NB4 (cell line): ENCODE results near the gene GPATCH4.
"Not testable (repeated sequence)": the region's sequence is repeated elsewhere in the genome, so short reads cannot be mapped to it uniquely, and the experiment has no call there.

Experiments
- DNase-seq: peaks from one replicate; pipeline ENCODE4 v3.0.0; 2010; ENCODE audit warnings: low read depth
- H3K4me3 ChIP-seq: one replicate; pipeline ENCODE4 v1.5.1; 2011; ENCODE audit warnings: mild to moderate bottlenecking, low read depth, low read length, moderate library complexity
- CTCF ChIP-seq: IDR thresholded peaks from one replicate; pipeline ENCODE4 v1.5.1; 2012; ENCODE audit warnings: low read depth, low read length
- MYC ChIP-seq: IDR thresholded peaks from 2 replicates; pipeline ENCODE4 v1.6.1; 2011; ENCODE audit warnings: low read depth, low read length
- POLR2A ChIP-seq: IDR thresholded peaks from 2 replicates; pipeline ENCODE4 v1.6.1; 2011; ENCODE audit warnings: mild to moderate bottlenecking; ENCODE audit not compliant: insufficient read length; ENCODE audit errors: extremely low read depth
- TF ChIP-seq, protein P1 (sequence below): IDR thresholded peaks from 2 replicates; pipeline ENCODE4 v1.6.1; 2011; ENCODE audit warnings: low read depth, low read length

GPATCH4 gene

DNA sequence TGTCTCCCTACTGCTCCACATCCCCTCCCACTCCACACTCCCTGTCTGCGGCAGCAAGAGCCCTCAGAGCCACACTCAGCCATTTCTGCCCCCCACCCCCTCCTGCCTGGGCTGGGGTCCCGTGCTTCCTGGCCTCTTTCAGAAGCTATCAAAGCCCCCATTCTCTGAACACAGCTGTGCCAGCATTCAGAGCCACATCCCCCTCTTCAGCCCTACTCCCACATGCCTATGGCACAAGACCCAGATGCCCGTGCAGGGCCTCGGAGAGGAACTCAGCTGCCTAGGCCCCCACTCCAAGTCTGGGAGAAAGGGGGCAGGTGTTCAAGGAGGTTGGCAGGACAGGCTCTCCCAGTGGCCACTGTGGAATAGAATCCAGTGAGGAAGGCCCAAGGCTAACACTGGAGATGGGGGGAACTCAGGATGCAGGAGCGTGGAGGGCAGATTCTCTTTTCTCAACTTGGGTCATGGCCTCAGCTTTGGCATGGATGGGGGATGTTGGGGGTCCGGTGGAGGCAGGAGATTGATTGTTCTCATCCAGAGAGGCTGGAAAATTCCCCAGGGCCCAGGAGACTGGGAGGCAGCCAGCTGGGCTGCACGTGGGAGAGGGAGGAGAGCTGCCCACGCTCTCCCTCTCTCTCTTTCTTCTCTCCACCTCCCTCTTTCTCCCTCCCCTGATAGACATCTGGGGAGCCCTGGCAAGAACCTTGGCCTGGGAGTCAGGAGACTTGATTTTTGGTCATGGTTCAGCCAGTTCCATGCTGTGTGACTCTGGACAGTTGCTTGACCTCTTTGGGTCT is 37.1 kb upstream of the GPATCH4 start:
- DNase-seq = no peak
- H3K4me3 ChIP-seq = no peak overlapping the region
- no peak for TF ChIP-seq CTCF
- no peak for TF ChIP-seq POLR2A
- TF ChIP-seq, protein P1, sequence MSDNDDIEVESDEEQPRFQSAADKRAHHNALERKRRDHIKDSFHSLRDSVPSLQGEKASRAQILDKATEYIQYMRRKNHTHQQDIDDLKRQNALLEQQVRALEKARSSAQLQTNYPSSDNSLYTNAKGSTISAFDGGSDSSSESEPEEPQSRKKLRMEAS = no peak
- no peak for TF ChIP-seq MYC

GRCh38 chr1:156632355-156632754 is 31.1 kb upstream of the GPATCH4 start:
- TF ChIP-seq POLR2A = no peak
- TF ChIP-seq, protein P1 = no peak
- no peak for TF ChIP-seq CTCF
- TF ChIP-seq MYC = no peak
- DNase-seq = no peak
- H3K4me3 ChIP-seq = no peak overlapping the region

- DNase-seq, H3K4me3 ChIP-seq: not testable (repeated sequence)
These were observed 29.9 kb upstream of the GPATCH4 start for GRCh38 chr1:156631152-156631551.

GRCh38 chr1:156629823-156630449 is 28.7 kb upstream of the GPATCH4 start:
- no peak overlapping the region for H3K4me3 ChIP-seq
- DNase-seq = no peak
- no peak for TF ChIP-seq POLR2A
- TF ChIP-seq MYC = no peak
- no peak for TF ChIP-seq CTCF
- TF ChIP-seq, protein P1 = no peak

GRCh38 chr1:156627313-156627880 is 26.1 kb upstream of the GPATCH4 start:
- no peak overlapping the region for H3K4me3 ChIP-seq
- TF ChIP-seq, protein P1 = peak; percentile 87
- TF ChIP-seq MYC = no peak
- no peak for TF ChIP-seq POLR2A
- TF ChIP-seq CTCF = peak; percentile 84
- peak; percentile 54 for DNase-seq

- no peak overlapping the region for H3K4me3 ChIP-seq
- DNase-seq = no peak
These were observed 24.8 kb upstream of the GPATCH4 start for GRCh38 chr1:156626079-156626438.

More at GRCh38 chr1:156626079-156626438, 24.8 kb upstream of the GPATCH4 start:
- no peak for TF ChIP-seq CTCF
- TF ChIP-seq MYC = no peak
- TF ChIP-seq, protein P1 = no peak
- TF ChIP-seq POLR2A = no peak
